ENCODE results near the gene CCND3.

- no peak for TF ChIP-seq CTCF (IDR thresholded peaks at IDR 0.05; ENCODE audit: insufficient read depth, low read length)
- TF ChIP-seq REST (IDR thresholded peaks at IDR 0.05; ENCODE audit: insufficient replicate concordance, low read depth), result no peak
Observed at GRCh38 chr6:41947581-41948220, 6.1 kb upstream of the CCND3 start.

All from HL-60 (cell line).